GM21786 (cell line): ENCODE data around the gene CDK9.
"Not testable (repeated sequence)": the region's sequence is repeated elsewhere in the genome, so short reads cannot be mapped to it uniquely, and the experiment has no call there.

Experiments used
- ATAC-seq: cut with Tn5 transposase; IDR thresholded peaks from one replicate; pipeline ENCODE4 v1.9.1; 2021; ENCODE audit not compliant: unreplicated experiment

Gene CDK9

GRCh38 chr9:127785933-127786772 lies at the start of gene CDK9:
Gene CDK9 (plus strand): TSS chr9:127786034. CDS start chr9:127786149, 115 bp downstream.
- peak; percentile 56 for ATAC-seq

- ATAC-seq = no peak
Observed at GRCh38 chr9:127738666-127739065, 47.2 kb upstream of the CDK9 start.

GRCh38 chr9:127739614-127740330 lies 46.1 kb upstream of the CDK9 start:
- ATAC-seq = no peak

- ATAC-seq = no peak
Observed at GRCh38 chr9:127741831-127742434, 43.9 kb upstream of the CDK9 start.

- ATAC-seq = no peak
Observed at GRCh38 chr9:127742435-127743088, 43.3 kb upstream of the CDK9 start.

GRCh38 chr9:127744398-127745110 lies 41.3 kb upstream of the CDK9 start:
- ATAC-seq = no peak

GRCh38 chr9:127746959-127747569 lies 38.8 kb upstream of the CDK9 start:
- ATAC-seq = no peak

GRCh38 chr9:127749090-127749787 lies 36.6 kb upstream of the CDK9 start:
- ATAC-seq = no peak

- ATAC-seq = no peak
Observed at GRCh38 chr9:127751269-127752054, 34.4 kb upstream of the CDK9 start.

GRCh38 chr9:127753148-127753547 lies 32.7 kb upstream of the CDK9 start:
- ATAC-seq = no peak

- no peak for ATAC-seq
Observed at GRCh38 chr9:127753622-127754021, 32.2 kb upstream of the CDK9 start.

- no peak for ATAC-seq
Observed at GRCh38 chr9:127754099-127755060, 31.5 kb upstream of the CDK9 start.

- ATAC-seq = no peak
Observed at GRCh38 chr9:127755061-127756060, 30.5 kb upstream of the CDK9 start.

- ATAC-seq = no peak
Observed at GRCh38 chr9:127756233-127756632, 29.6 kb upstream of the CDK9 start.

- not testable (repeated sequence) for ATAC-seq
Observed at GRCh38 chr9:127756776-127757175, 29.1 kb upstream of the CDK9 start.

- ATAC-seq = no peak
Observed at GRCh38 chr9:127758843-127759242, 27.0 kb upstream of the CDK9 start.
